A673 (cell line): ENCODE data around the gene NSG2.

Source experiments
- EZH2 ChIP-seq: fragments of 200-600 bp; sonication (generic); IDR thresholded peaks from 2 replicates; pipeline ENCODE4 v1.6.1; 2017; ENCODE audit warnings: borderline replicate concordance, low read depth, mild to moderate bottlenecking, mixed read lengths, antibody characterized with exemption, low read length; ENCODE audit not compliant: poor library complexity, severe bottlenecking
- TF ChIP-seq, protein P1 (sequence below): fragments of 300-800, 200-600 bp; sonication (generic); conservative IDR thresholded peaks from 2 replicates; pipeline ENCODE4 v1.5.1; 2017; ENCODE audit warnings: low read depth, mild to moderate bottlenecking, antibody characterized with exemption, low read length, moderate library complexity, mixed read lengths

DNA sequence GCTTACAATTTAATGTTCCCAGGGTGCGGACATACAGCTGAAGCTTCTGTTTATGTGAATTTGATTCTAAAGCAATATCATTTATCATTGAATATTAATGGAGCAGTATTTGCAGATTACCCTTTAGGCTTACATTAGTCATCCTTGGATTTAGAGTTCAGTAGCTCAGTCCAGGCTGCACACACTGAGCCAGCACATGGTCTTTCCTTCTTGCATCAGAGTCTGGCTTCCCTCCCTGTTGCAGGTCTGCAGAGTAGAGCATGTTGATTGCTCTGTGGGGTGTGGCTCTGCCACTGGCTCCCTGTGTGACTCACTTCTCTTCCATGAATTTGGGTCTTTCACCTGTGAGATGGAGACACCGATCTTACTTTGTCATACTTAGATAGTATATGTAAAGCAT is 36.8 kb downstream of the NSG2 start:
- TF ChIP-seq, protein P1, sequence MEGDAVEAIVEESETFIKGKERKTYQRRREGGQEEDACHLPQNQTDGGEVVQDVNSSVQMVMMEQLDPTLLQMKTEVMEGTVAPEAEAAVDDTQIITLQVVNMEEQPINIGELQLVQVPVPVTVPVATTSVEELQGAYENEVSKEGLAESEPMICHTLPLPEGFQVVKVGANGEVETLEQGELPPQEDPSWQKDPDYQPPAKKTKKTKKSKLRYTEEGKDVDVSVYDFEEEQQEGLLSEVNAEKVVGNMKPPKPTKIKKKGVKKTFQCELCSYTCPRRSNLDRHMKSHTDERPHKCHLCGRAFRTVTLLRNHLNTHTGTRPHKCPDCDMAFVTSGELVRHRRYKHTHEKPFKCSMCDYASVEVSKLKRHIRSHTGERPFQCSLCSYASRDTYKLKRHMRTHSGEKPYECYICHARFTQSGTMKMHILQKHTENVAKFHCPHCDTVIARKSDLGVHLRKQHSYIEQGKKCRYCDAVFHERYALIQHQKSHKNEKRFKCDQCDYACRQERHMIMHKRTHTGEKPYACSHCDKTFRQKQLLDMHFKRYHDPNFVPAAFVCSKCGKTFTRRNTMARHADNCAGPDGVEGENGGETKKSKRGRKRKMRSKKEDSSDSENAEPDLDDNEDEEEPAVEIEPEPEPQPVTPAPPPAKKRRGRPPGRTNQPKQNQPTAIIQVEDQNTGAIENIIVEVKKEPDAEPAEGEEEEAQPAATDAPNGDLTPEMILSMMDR: no peak
- no peak for TF ChIP-seq EZH2
